Brain microvascular endothelial cell (primary cell): ENCODE results near the gene CLK1.
"Not testable (repeated sequence)": the region's sequence is repeated elsewhere in the genome, so short reads cannot be mapped to it uniquely, and the experiment has no call there.

ENCODE experiments used
- DNase-seq: peaks from one replicate; pipeline ENCODE4 v3.0.0-alpha.2; 2020
- H3K27ac ChIP-seq: fragments of 250-450 bp; sonication (Bioruptor Pico); 2 replicates; pipeline ENCODE4 v1.5.1; 2020; ENCODE audit warnings: mild to moderate bottlenecking, moderate library complexity
- H3K27me3 ChIP-seq: fragments of 250-450 bp; sonication (Bioruptor Pico); replicated peaks from 2 replicates; pipeline ENCODE4 v1.5.1; 2020; ENCODE audit warnings: mild to moderate bottlenecking
- H3K36me3 ChIP-seq: fragments of 250-450 bp; sonication (Bioruptor Pico); replicated peaks from 2 replicates; pipeline ENCODE4 v1.5.1; 2020; ENCODE audit warnings: mild to moderate bottlenecking
- H3K4me3 ChIP-seq: 2 replicates; pipeline ENCODE4 v1.5.1; 2011; ENCODE audit warnings: low read depth, mild to moderate bottlenecking, control low read depth, low read length, moderate library complexity
- in situ Hi-C: cut with HindIII; loops from 2 replicates; pipeline ENCODE4 v1.10.0; 2017; ENCODE audit warnings: low sequenced_read_pairs, low pct_ligation_motif_present
- TF ChIP-seq, protein P1 (sequence below): IDR thresholded peaks from 2 replicates; pipeline ENCODE4 v1.5.1; 2011; ENCODE audit warnings: low read depth, mild to moderate bottlenecking, moderate library complexity, low read length, control low read depth, inconsistent platforms; ENCODE audit errors: missing control alignments

The CLK1 gene

DNA sequence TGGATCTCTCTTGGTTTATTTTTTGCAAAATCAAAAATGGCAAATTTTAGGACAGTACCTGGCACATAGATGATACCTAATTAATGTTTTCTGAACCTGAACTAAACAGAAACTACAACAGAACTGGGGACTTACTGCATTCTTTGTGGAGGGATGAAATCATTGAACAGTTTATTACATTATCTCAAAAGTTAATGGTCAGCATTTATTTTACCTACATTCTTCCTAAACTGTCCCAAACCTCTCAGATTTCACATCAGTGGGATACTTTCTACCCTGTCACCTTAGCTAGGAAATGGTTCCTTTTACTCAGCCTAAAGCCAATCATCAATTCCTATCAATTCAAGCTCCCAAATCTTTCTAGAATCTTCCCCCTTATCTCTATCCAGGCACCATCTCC lies 35.0 kb upstream of the CLK1 start:
- TF ChIP-seq, protein P1, sequence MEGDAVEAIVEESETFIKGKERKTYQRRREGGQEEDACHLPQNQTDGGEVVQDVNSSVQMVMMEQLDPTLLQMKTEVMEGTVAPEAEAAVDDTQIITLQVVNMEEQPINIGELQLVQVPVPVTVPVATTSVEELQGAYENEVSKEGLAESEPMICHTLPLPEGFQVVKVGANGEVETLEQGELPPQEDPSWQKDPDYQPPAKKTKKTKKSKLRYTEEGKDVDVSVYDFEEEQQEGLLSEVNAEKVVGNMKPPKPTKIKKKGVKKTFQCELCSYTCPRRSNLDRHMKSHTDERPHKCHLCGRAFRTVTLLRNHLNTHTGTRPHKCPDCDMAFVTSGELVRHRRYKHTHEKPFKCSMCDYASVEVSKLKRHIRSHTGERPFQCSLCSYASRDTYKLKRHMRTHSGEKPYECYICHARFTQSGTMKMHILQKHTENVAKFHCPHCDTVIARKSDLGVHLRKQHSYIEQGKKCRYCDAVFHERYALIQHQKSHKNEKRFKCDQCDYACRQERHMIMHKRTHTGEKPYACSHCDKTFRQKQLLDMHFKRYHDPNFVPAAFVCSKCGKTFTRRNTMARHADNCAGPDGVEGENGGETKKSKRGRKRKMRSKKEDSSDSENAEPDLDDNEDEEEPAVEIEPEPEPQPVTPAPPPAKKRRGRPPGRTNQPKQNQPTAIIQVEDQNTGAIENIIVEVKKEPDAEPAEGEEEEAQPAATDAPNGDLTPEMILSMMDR, result no peak
- Histone ChIP-seq H3K4me3 (no peak overlapping the region), H3K36me3 (peaks cover 20% of the 10 kb centered on the region), H3K27ac (no peak overlapping the region), H3K27me3 (no peaks in the 10 kb centered on the region)
- no peak for DNase-seq
- in situ Hi-C loops, result no loop called here

DNA sequence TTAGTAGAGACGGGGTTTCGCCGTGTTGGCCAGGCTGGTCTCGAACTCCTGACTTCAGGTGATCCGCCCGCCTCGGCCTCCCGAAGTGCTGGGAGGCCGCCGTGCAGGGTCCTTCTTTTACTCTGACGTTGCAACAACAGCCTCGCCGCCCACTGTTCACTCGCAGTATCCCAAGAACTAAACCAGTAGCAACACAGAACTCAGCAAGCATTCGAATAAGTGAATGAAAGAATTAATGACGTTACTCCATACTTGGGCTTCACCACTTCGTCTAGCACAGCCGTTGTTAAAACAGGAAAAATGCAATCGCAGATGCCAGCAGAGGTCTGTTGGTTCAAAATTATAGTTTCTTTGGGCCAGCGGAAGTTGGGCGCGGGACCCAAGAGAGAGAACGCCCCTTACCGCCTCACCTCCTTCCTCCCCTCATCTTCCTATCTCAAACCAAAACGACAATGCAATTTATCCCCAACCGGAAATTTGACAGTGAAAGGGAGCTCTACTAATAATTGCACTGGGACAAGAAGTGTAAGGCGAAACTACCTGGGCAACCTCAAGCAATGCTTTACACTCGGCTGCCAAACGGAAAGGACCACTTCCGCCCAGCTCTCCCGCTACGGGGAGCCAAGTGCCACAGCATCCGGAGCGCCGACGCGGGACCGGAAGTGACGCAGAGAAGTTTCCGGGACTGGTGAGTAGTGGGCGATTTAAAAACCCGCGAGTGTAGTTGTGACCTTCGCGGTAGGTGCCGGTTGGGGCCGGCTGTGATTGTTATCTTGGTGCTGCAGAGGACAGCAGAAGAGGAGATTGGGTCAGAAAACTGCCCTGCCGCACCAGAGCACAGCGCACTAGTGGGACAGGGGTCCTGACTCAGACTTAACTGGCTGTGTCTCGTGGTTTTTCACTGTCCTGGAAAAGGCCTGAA lies 24.5 kb upstream of the CLK1 start, which contains the start of the genes NIF3L1 and PPIL3:
NIF3L1 (plus strand) TSS at position 668 of the 922 bp plus-strand sequence. CDS start 2,573 bp downstream, outside the sequence.
PPIL3 (minus strand) TSS at position 374 of the 922 bp plus-strand sequence. CDS start 1,462 bp downstream, outside the sequence.
- peak; percentile 98 for DNase-seq
- peak within 1 kb of the TSS; percentile 97 for H3K27ac ChIP-seq
- peaks cover 2% of the 10 kb centered on the region for H3K36me3 ChIP-seq
- TF ChIP-seq, protein P1, result peak; percentile 6
- in situ Hi-C loops, result no loop called here
- H3K27me3 ChIP-seq, result no peaks in the 10 kb centered on the region
- H3K4me3 ChIP-seq, result peak within 1 kb of the TSS; percentile 96

DNA sequence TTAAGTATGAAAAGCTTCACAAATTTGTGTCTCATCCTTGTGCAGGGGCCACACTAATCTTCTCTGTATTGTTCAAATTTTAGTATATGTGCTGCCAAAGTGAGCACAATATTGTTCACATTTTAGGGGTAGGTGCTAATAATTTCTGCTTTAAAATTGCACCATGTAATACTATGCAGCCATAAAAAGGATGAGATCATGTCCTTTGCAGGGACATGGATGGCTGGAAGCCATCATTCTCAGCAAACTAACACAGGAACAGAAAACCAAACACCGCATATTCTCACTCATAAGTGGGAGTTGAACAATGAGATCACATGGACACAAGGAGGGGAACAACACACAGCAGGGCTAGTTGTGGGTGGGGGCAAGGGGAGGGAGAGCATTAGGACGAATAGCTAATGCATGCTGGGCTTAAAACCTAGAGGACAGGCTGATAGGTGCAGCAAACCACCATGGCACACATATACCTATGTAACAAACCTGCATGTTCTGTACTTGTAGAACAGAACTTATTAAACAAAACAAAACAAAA lies 17.3 kb upstream of the CLK1 start:
- H3K4me3 ChIP-seq, in situ Hi-C loops, H3K27me3 ChIP-seq, H3K27ac ChIP-seq, DNase-seq: not testable (repeated sequence)
- H3K36me3 ChIP-seq, result peaks cover 40% of the 10 kb centered on the region

DNA sequence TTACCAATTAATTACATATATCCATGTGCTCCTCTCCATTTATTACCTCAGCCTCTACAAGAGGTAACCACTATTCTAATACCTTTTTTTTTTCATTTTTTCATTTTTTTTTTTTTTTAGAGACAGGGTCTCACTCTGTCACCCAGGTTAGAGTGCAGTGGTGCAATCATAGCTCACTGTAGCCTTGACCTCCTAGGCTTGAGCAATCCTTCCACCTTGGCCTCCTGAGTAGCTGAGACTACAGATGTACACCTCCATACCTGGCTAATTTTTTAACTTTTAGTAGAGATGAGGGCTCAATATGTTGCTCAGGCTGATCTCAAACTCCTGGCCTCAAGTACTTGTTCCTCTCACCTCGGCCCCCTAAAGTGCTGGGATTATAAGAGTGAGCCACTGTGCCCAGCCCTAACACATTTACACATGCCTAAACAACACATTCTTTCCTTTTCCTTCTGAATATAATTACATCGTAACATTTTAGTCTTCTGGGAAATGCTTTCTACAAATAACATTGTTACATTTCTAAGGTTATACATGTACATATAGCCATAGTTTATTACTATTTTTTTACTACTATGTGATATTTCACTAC lies 13.9 kb upstream of the CLK1 start:
- H3K36me3 ChIP-seq, result peaks cover 41% of the 10 kb centered on the region
- in situ Hi-C loops, result no loop called here

DNA sequence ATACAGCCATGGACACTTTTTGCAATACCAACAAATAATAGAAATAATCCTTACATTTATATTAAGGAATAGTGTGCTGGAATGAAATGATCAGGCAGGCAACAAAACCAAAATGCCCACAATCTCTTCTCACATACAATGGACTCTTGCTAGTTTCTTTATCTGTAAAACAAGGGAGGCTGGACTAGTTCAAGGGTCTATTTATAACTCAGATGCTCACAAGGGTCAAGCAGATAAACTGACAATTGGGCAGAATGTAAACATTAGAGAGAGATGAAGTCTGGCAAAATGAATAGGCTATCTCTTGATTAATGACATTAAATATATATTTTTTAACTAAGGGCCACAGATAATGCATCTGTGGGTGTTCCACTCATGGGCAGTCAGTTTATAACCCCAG lies 13.0 kb upstream of the CLK1 start:
- in situ Hi-C loops, result no loop called here
- no peak overlapping the region for H3K27ac ChIP-seq
- peaks cover 41% of the 10 kb centered on the region for H3K36me3 ChIP-seq
- DNase-seq, result no peak
- TF ChIP-seq, protein P1, result no peak
- H3K27me3 ChIP-seq, result no peaks in the 10 kb centered on the region
- no peak overlapping the region for H3K4me3 ChIP-seq

More for the DNA sequence above, 13.9 kb upstream of the CLK1 start:
- no peak for DNase-seq
- TF ChIP-seq, protein P1, result no peak
- Histone ChIP-seq H3K27ac (no peak overlapping the region), H3K4me3 (no peak overlapping the region), H3K27me3 (no peaks in the 10 kb centered on the region)

DNA sequence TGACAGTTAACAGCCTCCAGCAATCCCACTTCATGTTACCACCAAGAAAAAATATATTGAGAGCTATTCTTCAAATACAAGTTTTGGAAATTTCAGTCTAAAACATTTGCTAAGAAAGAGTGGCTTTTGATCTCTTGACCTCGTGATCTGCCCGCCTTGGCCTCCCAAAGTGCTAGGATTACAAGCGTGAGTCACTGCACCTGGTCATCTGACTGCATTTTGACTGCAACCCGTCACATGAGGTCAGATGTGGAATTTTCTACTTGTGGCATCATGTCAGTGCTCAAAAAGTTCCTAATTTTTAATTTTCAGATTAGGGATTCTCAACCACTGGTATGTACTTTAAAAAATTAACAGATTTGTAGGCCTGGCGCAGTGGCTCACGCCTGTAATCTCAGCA lies 9.1 kb upstream of the CLK1 start:
- no peak overlapping the region for H3K4me3 ChIP-seq
- TF ChIP-seq, protein P1, result no peak
- no peak for DNase-seq
- H3K36me3 ChIP-seq, result peaks cover 17% of the 10 kb centered on the region
- no peaks in the 10 kb centered on the region for H3K27me3 ChIP-seq
- in situ Hi-C loops, result no loop called here
- H3K27ac ChIP-seq, result no peak overlapping the region
